Astrocyte (in vitro differentiated cells and primary cell): ENCODE results near the gene TEF. TPM values are rescaled to one million over a fixed set of nuclear protein-coding genes. Genes with fewer than 3 reads are reported as not detected.

Source experiments
- DNase-seq: peaks from one replicate; pipeline ENCODE4 v3.0.0-alpha.2; 2010; ENCODE audit warnings: low read depth
- FAIRE-seq: peaks from 2 replicates; lab custom pipeline; 2011; peaks lifted over from hg19 to GRCh38; lab: Jason Lieb, UNC
- H2AFZ ChIP-seq: 2 replicates; pipeline ENCODE4 v1.6.0; 2012; ENCODE audit warnings: low read depth, low read length, inconsistent platforms
- H3K27ac ChIP-seq: 2 replicates; pipeline ENCODE4 v1.5.1; 2011; ENCODE audit warnings: low read depth, low read length, inconsistent platforms
- H3K27me3 ChIP-seq: 2 replicates; pipeline ENCODE4 v1.6.0; 2011; ENCODE audit warnings: low read length, inconsistent platforms; ENCODE audit not compliant: insufficient read depth
- H3K36me3 ChIP-seq: 2 replicates; pipeline ENCODE4 v1.5.1; 2011; ENCODE audit warnings: low read length, inconsistent platforms; ENCODE audit not compliant: insufficient read depth
- H3K4me1 ChIP-seq: 2 replicates; pipeline ENCODE4 v1.5.1; 2011; ENCODE audit warnings: low read length, inconsistent platforms; ENCODE audit not compliant: insufficient read depth
- H3K4me2 ChIP-seq: 2 replicates; pipeline ENCODE4 v1.6.0; 2012; ENCODE audit warnings: low read length, inconsistent platforms
- H3K4me3 ChIP-seq: 2 replicates; pipeline ENCODE4 v1.5.1; 2011; ENCODE audit warnings: low read depth, mild to moderate bottlenecking, low read length, inconsistent platforms; ENCODE audit not compliant: insufficient read depth
- H3K79me2 ChIP-seq: 2 replicates; pipeline ENCODE4 v1.6.0; 2012; ENCODE audit warnings: mild to moderate bottlenecking, low read length, inconsistent platforms; ENCODE audit not compliant: insufficient read depth
- H3K9ac ChIP-seq: 2 replicates; pipeline ENCODE4 v1.6.0; 2012; ENCODE audit warnings: mild to moderate bottlenecking, low read length, inconsistent platforms
- H3K9me3 ChIP-seq: 2 replicates; pipeline ENCODE4 v1.5.1; 2012; ENCODE audit warnings: low read depth, mild to moderate bottlenecking, low read length, inconsistent platforms; ENCODE audit not compliant: insufficient read depth
- H4K20me1 ChIP-seq: 2 replicates; pipeline ENCODE4 v1.6.0; 2012; ENCODE audit warnings: low read length, inconsistent platforms; ENCODE audit not compliant: insufficient read depth
- H3K27ac Mint-ChIP-seq: one replicate; pipeline ENCODE4 v1.8.0; 2021; ENCODE audit warnings: mild to moderate bottlenecking, mixed read lengths; ENCODE audit not compliant: unreplicated experiment
- H3K27me3 Mint-ChIP-seq: one replicate; pipeline ENCODE4 v1.8.0; 2021; ENCODE audit warnings: low read depth, mixed read lengths; ENCODE audit not compliant: unreplicated experiment
- H3K36me3 Mint-ChIP-seq: one replicate; pipeline ENCODE4 v1.8.0; 2021; ENCODE audit warnings: low read depth, mixed read lengths; ENCODE audit not compliant: unreplicated experiment
- H3K4me1 Mint-ChIP-seq: one replicate; pipeline ENCODE4 v1.8.0; 2021; ENCODE audit warnings: low read depth, mixed read lengths; ENCODE audit not compliant: unreplicated experiment
- H3K4me3 Mint-ChIP-seq: one replicate; pipeline ENCODE4 v1.8.0; 2021; ENCODE audit warnings: mild to moderate bottlenecking, moderate library complexity, mixed read lengths; ENCODE audit not compliant: unreplicated experiment
- H3K9me3 Mint-ChIP-seq: one replicate; pipeline ENCODE4 v1.8.0; 2021; ENCODE audit warnings: mild to moderate bottlenecking, mixed read lengths; ENCODE audit not compliant: unreplicated experiment
- CTCF ChIP-seq: IDR thresholded peaks from 2 replicates; pipeline ENCODE4 v1.5.1; 2011; ENCODE audit warnings: low read depth, mild to moderate bottlenecking, inconsistent platforms, low read length, moderate library complexity; ENCODE audit not compliant: insufficient read depth
- EZH2 ChIP-seq: IDR thresholded peaks from 2 replicates; pipeline ENCODE4 v1.6.1; 2012; ENCODE audit warnings: mild to moderate bottlenecking, low read length, inconsistent platforms; ENCODE audit not compliant: insufficient read depth
- total RNA-seq: library from RNA; stranded (reverse); gene quantifications from 2 replicates; pipeline ENCODE4 v1.2.1, GENCODE V29; 2021

TEF gene
- total RNA-seq, 1 donor from 2014 or later, result 6.3 TPM

- FAIRE-seq, result no peak
- no peak overlapping the region for H3K4me3 Mint-ChIP-seq
These were observed 12.4 kb upstream of the TEF start for GRCh38 chr22:41369424-41369745.

DNA sequence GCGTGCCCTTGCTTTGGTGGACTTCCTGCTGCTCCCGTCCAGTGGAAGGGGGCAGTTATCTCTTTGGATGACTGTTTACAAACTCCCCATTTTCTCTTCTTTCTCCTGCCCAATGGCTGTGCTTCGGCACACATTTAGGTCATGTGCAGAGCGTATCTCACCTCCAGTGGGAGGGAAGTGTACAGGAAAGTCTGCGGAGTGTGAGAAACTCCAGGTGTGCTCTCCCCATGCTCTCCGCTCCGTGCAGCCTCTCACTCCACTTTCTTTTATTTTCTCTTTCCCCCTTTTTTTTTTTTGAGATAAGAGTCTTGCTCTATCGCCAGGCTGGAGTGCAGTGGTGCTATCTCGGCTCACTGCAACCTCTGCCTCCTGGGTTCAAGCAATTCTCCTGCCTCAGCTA, 11.9 kb upstream of the TEF start:
- Histone ChIP-seq H3K27me3 (no peaks in the 10 kb centered on the region), H3K4me3 (no peak overlapping the region), H3K27ac (no peak overlapping the region), H3K4me2 (no peak overlapping the region), H3K4me1 (peaks cover 14% of the 10 kb centered on the region), H3K9me3 (no peaks in the 10 kb centered on the region), H3K36me3 (no peaks in the 10 kb centered on the region), H3K9ac (no peak overlapping the region), H4K20me1 (no peaks in the 10 kb centered on the region), H2AFZ (no peak overlapping the region), H3K79me2 (no peaks in the 10 kb centered on the region)
- no peak for TF ChIP-seq EZH2
- TF ChIP-seq CTCF, result no peak
- FAIRE-seq (no peak), DNase-seq (no peak)
- Mint-ChIP-seq H3K4me1 (no peaks in the 10 kb centered on the region), H3K27me3 (peaks cover 42% of the 10 kb centered on the region), H3K4me3 (no peak overlapping the region), H3K27ac (no peak overlapping the region), H3K9me3 (peaks cover 1% of the 10 kb centered on the region), H3K36me3 (no peaks in the 10 kb centered on the region)

More at GRCh38 chr22:41369424-41369745, 12.4 kb upstream of the TEF start:
- no peaks in the 10 kb centered on the region for H3K4me1 Mint-ChIP-seq
- Histone ChIP-seq H3K4me1 (peaks cover 14% of the 10 kb centered on the region), H3K79me2 (no peaks in the 10 kb centered on the region), H2AFZ (no peak overlapping the region), H3K36me3 (no peaks in the 10 kb centered on the region), H3K9ac (no peak overlapping the region), H3K27ac (no peak overlapping the region), H3K27me3 (no peaks in the 10 kb centered on the region), H3K4me3 (no peak overlapping the region), H3K4me2 (no peak overlapping the region), H4K20me1 (no peaks in the 10 kb centered on the region), H3K9me3 (no peaks in the 10 kb centered on the region)
- H3K9me3 Mint-ChIP-seq, result peaks cover 1% of the 10 kb centered on the region
- TF ChIP-seq EZH2 (no peak), CTCF (no peak)
- no peak overlapping the region for H3K27ac Mint-ChIP-seq
- H3K27me3 Mint-ChIP-seq, result peaks cover 39% of the 10 kb centered on the region
- no peaks in the 10 kb centered on the region for H3K36me3 Mint-ChIP-seq
- DNase-seq, result no peak

DNA sequence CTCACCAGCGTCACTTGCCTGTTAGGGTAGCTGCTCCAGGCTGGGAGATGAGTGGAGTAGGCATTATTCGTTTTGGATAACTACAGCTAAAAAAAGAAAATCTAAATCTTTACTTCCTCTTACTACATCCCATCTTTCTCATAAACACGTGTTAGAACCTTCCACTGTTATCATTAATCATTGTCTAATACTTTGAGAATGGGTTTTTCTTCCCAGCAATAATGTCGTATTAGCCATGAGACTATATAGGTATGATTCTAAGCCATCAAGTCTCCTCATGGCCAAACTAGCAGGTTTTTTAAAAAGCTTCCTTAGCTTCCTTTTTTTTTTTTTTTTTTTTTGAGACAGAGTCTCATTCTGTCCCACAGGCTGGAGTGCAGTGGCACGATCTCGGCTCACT, 3.9 kb upstream of the TEF start:
- H3K4me3 ChIP-seq, result no peak overlapping the region
- peaks cover 1% of the 10 kb centered on the region for H4K20me1 ChIP-seq
- peaks cover 15% of the 10 kb centered on the region for H3K4me1 ChIP-seq
- peaks cover 3% of the 10 kb centered on the region for H3K27me3 ChIP-seq
- no peak overlapping the region for H3K9ac ChIP-seq
- no peak overlapping the region for H3K27ac ChIP-seq
- H3K4me1 Mint-ChIP-seq, result peaks cover 7% of the 10 kb centered on the region
- H3K9me3 ChIP-seq, result no peaks in the 10 kb centered on the region
- H3K36me3 Mint-ChIP-seq, result no peaks in the 10 kb centered on the region
- no peak overlapping the region for H3K4me2 ChIP-seq
- peaks cover 3% of the 10 kb centered on the region for H3K79me2 ChIP-seq
- H2AFZ ChIP-seq, result no peak overlapping the region
- no peak overlapping the region for H3K4me3 Mint-ChIP-seq
- FAIRE-seq (no peak), DNase-seq (no peak)
- H3K36me3 ChIP-seq, result no peaks in the 10 kb centered on the region
- no peak overlapping the region for H3K27ac Mint-ChIP-seq
- no peaks in the 10 kb centered on the region for H3K9me3 Mint-ChIP-seq
- peaks cover 10% of the 10 kb centered on the region for H3K27me3 Mint-ChIP-seq
- TF ChIP-seq CTCF, result no peak
